Epithelial cell of alveolus of lung (primary cell): ENCODE measurements around the gene MTREX. TPM values are rescaled to one million over a fixed set of nuclear protein-coding genes. Genes with fewer than 3 reads are reported as not detected.

Source experiments
- total RNA-seq: library from RNA; depleted of rRNA; stranded (reverse); fragments of >200 nt; gene quantifications from 2 replicates; pipeline ENCODE4 v1.2.1, GENCODE V29; 2015

MTREX gene
- 54.1 and 73.3 TPM in 2 replicates for total RNA-seq

GRCh38 chr5:55307383-55308253 lies at the start of gene MTREX, which contains the start of gene DHX29:
Gene MTREX, plus strand, starts transcription at chr5:55307989. Its CDS starts 25 bp downstream, at chr5:55308014.
Gene DHX29, minus strand, starts transcription at chr5:55307694. Its CDS starts 121 bp downstream, at chr5:55307573.

Other genes with a start within 250 kb of the MTREX start
- not detected in 2 replicates for gene GZMA, start 205.3 kb upstream of the MTREX start, total RNA-seq
- 114 and 119 TPM in 2 replicates for gene GPX8, start 147.8 kb upstream of the MTREX start, total RNA-seq
- gene CDC20B, start 134.8 kb upstream of the MTREX start, total RNA-seq, result under 0.01 TPM in 1 of 2 replicates, not detected in the other
- gene MCIDAS, start 80.7 kb upstream of the MTREX start, total RNA-seq, result not detected in 2 replicates
- 0.65 TPM in 1 of 2 replicates, not detected in the other for gene CCNO, start 74.4 kb upstream of the MTREX start, total RNA-seq
- gene DHX29, start 295 bp upstream of the MTREX start, total RNA-seq, result 23.0 and 27.0 TPM in 2 replicates
- 34.6 and 356 TPM in 2 replicates for gene PLPP1, start 227.0 kb downstream of the MTREX start, total RNA-seq